Measurements from ENCODE around the gene FAM163A. TPM values are rescaled to one million over a fixed set of nuclear protein-coding genes. Genes with fewer than 3 reads are reported as not detected.

FAM163A gene
- total and polyA plus RNA-seq, 2 donors (not counting 1 experiment from before 2014, with no cell fraction given), result not detected

GRCh38 chr1:179760521-179760920 is 17.4 kb downstream of the FAM163A start:
- Histone ChIP-seq H3K9ac (ENCODE audit: insufficient read depth, low read length) (no peak overlapping the region), H4K20me1 (ENCODE audit: control insufficient read depth, extremely low read depth, insufficient read depth, low read length) (no peaks in the 10 kb centered on the region), H3K4me3 (replicated peaks in 1 of 4; ENCODE audit: control extremely low read depth in 1 of 4, insufficient read depth in 1 of 4, low read depth in 3 of 4, low read length in 4 of 4) (no peak overlapping the region), H3K4me1 (ENCODE audit: control insufficient read depth, extremely low read depth, insufficient read depth, low read length) (no peaks in the 10 kb centered on the region), H3K4me2 (ENCODE audit: extremely low read depth, insufficient read depth, low read length) (no peak overlapping the region), H3K9me3 (ENCODE audit: control insufficient read depth, insufficient read depth, low read depth, low read length) (no peaks in the 10 kb centered on the region), H2AFZ (ENCODE audit: low read length) (no peak overlapping the region), H3K79me2 (ENCODE audit: control insufficient read depth, insufficient read depth, low read length) (no peaks in the 10 kb centered on the region), H3K36me3 (ENCODE audit: control insufficient read depth, insufficient read depth, low read length) (no peaks in the 10 kb centered on the region), H3K27me3 (ENCODE audit: control insufficient read depth, insufficient read depth, low read length) (peaks cover 2% of the 10 kb centered on the region), H3K27ac (ENCODE audit: insufficient read depth, low read length) (no peak overlapping the region)
- no peak for TF ChIP-seq EZH2 (IDR thresholded peaks at IDR 0.05; ENCODE audit: low read length, missing control alignments)
- TF ChIP-seq CTCF (conservative IDR thresholded peaks at IDR 0.05 in 1 of 2, IDR thresholded peaks at IDR 0.05 in 1 of 2; ENCODE audit: low read depth in 1 of 2, low read length in 2 of 2), result no peak
- no peak for DNase-seq (ENCODE audit: low read depth in 2 of 2)

GRCh38 chr1:179761296-179761695 is 18.2 kb downstream of the FAM163A start:
- H3K27me3 ChIP-seq (ENCODE audit: control insufficient read depth, insufficient read depth, low read length), result peaks cover 2% of the 10 kb centered on the region

GRCh38 chr1:179761846-179762640 is 19.0 kb downstream of the FAM163A start:
- peaks cover 2% of the 10 kb centered on the region for H3K27me3 ChIP-seq (ENCODE audit: control insufficient read depth, insufficient read depth, low read length)
- H3K4me3 ChIP-seq (replicated peaks in 1 of 4; ENCODE audit: control extremely low read depth in 1 of 4, insufficient read depth in 1 of 4, low read depth in 3 of 4, low read length in 4 of 4), result no peak overlapping the region
- no peak for TF ChIP-seq CTCF (conservative IDR thresholded peaks at IDR 0.05 in 1 of 2, IDR thresholded peaks at IDR 0.05 in 1 of 2; ENCODE audit: low read depth in 1 of 2, low read length in 2 of 2)
- TF ChIP-seq EZH2 (IDR thresholded peaks at IDR 0.05; ENCODE audit: low read length, missing control alignments), result no peak
- H3K36me3 ChIP-seq (ENCODE audit: control insufficient read depth, insufficient read depth, low read length), result no peaks in the 10 kb centered on the region
- no peaks in the 10 kb centered on the region for H3K4me1 ChIP-seq (ENCODE audit: control insufficient read depth, extremely low read depth, insufficient read depth, low read length)
- H3K9ac ChIP-seq (ENCODE audit: insufficient read depth, low read length), result no peak overlapping the region
- H4K20me1 ChIP-seq (ENCODE audit: control insufficient read depth, extremely low read depth, insufficient read depth, low read length), result no peaks in the 10 kb centered on the region
- DNase-seq (ENCODE audit: low read depth in 2 of 2), result no peak
- no peak overlapping the region for H3K4me2 ChIP-seq (ENCODE audit: extremely low read depth, insufficient read depth, low read length)
- H3K79me2 ChIP-seq (ENCODE audit: control insufficient read depth, insufficient read depth, low read length), result no peaks in the 10 kb centered on the region
- no peak overlapping the region for H2AFZ ChIP-seq (ENCODE audit: low read length)
- H3K9me3 ChIP-seq (ENCODE audit: control insufficient read depth, insufficient read depth, low read depth, low read length), result no peaks in the 10 kb centered on the region
- H3K27ac ChIP-seq (ENCODE audit: insufficient read depth, low read length), result no peak overlapping the region

More at GRCh38 chr1:179761296-179761695, 18.2 kb downstream of the FAM163A start:
- no peaks in the 10 kb centered on the region for H3K79me2 ChIP-seq (ENCODE audit: control insufficient read depth, insufficient read depth, low read length)
- H2AFZ ChIP-seq (ENCODE audit: low read length), result no peak overlapping the region
- no peak for TF ChIP-seq CTCF (conservative IDR thresholded peaks at IDR 0.05 in 1 of 2, IDR thresholded peaks at IDR 0.05 in 1 of 2; ENCODE audit: low read depth in 1 of 2, low read length in 2 of 2)
- no peak for TF ChIP-seq EZH2 (IDR thresholded peaks at IDR 0.05; ENCODE audit: low read length, missing control alignments)
- no peak overlapping the region for H3K27ac ChIP-seq (ENCODE audit: insufficient read depth, low read length)
- no peaks in the 10 kb centered on the region for H3K36me3 ChIP-seq (ENCODE audit: control insufficient read depth, insufficient read depth, low read length)
- DNase-seq (ENCODE audit: low read depth in 2 of 2), result no peak
- no peak overlapping the region for H3K9ac ChIP-seq (ENCODE audit: insufficient read depth, low read length)
- no peak overlapping the region for H3K4me2 ChIP-seq (ENCODE audit: extremely low read depth, insufficient read depth, low read length)
- no peaks in the 10 kb centered on the region for H3K4me1 ChIP-seq (ENCODE audit: control insufficient read depth, extremely low read depth, insufficient read depth, low read length)
- no peaks in the 10 kb centered on the region for H4K20me1 ChIP-seq (ENCODE audit: control insufficient read depth, extremely low read depth, insufficient read depth, low read length)
- H3K4me3 ChIP-seq (replicated peaks in 1 of 4; ENCODE audit: control extremely low read depth in 1 of 4, insufficient read depth in 1 of 4, low read depth in 3 of 4, low read length in 4 of 4), result no peak overlapping the region
- H3K9me3 ChIP-seq (ENCODE audit: control insufficient read depth, insufficient read depth, low read depth, low read length), result no peaks in the 10 kb centered on the region

Data from fibroblast of lung (primary cell).